GM12878 (cell line): Measurements from ENCODE around the gene HIVEP2. TPM values are rescaled to one million over a fixed set of nuclear protein-coding genes. Genes with fewer than 3 reads are reported as not detected.

Experiments
- ATAC-seq: fragments of 200-7000 bp; cut with Tn5 transposase; 3 replicates; pipeline ENCODE4 v1.9.1; 2020; ENCODE audit warnings: mild to moderate bottlenecking, moderate library complexity
- BruUV-seq: library from RNA; stranded (reverse); fragments of 400-500 nt; replicated peaks from 2 replicates; lab custom pipeline; 2021; lab: Mats Ljungman, UMichigan
- CTCF ChIA-PET: fragments of 300-600 bp; sonication (Branson Sonifier 250); formaldehyde crosslinking; extraction: SDS; loops from one replicate; lab custom pipeline; 2021; ENCODE audit warnings: inconsistent platforms; lab: Yijun Ruan, JAX
- POLR2A ChIA-PET: fragments of 350-600 bp; formaldehyde crosslinking; extraction: SDS; loops from one replicate; lab custom pipeline; 2021; ENCODE audit warnings: inconsistent platforms; lab: Charles Lee
- RAD21 ChIA-PET: fragments of 300-600 bp; sonication (Branson Sonifier 250); formaldehyde crosslinking; loops from one replicate; lab custom pipeline; 2023; ENCODE audit warnings: antibody characterized with exemption; ENCODE audit not compliant: unreplicated experiment; lab: Charles Lee
- SMC1A ChIA-PET: fragments of 300-600 bp; sonication (Branson Sonifier 250); formaldehyde crosslinking; loops from one replicate; lab custom pipeline; 2023; ENCODE audit not compliant: unreplicated experiment, uncharacterized antibody; lab: Charles Lee
- DNase-seq: peaks from one replicate; pipeline ENCODE4 v3.0.0-alpha.2; 2011; ENCODE audit warnings: low read depth, low spot score
- FAIRE-seq: peaks from 3 replicates; lab custom pipeline; 2011; peaks lifted over from hg19 to GRCh38; lab: Jason Lieb, UNC
- H2AFZ ChIP-seq: 2 replicates; pipeline ENCODE4 v1.6.0; 2011; ENCODE audit warnings: low read depth, low read length, control low read depth; ENCODE audit not compliant: control insufficient read depth
- H3K27ac ChIP-seq: 2 replicates; pipeline ENCODE4 v1.5.1; 2011; ENCODE audit warnings: control low read depth; ENCODE audit not compliant: control insufficient read depth, insufficient read depth
- H3K27me3 ChIP-seq, 2 experiments: replicated peaks in 1 of 2; 2 replicates each; pipeline versions ENCODE4 v1.6.0 to v1.6.1; 2011; ENCODE audit warnings: low read length in 1 of 2; ENCODE audit not compliant: control insufficient read depth in 2 of 2, insufficient read depth in 2 of 2
- H3K36me3 ChIP-seq, 2 experiments: 2 replicates each; pipeline ENCODE4 v1.5.1; 2011; ENCODE audit warnings: low read length in 1 of 2; ENCODE audit not compliant: control insufficient read depth in 2 of 2, insufficient read depth in 2 of 2
- H3K4me1 ChIP-seq: 2 replicates; pipeline ENCODE4 v1.6.1; 2011; ENCODE audit warnings: mild to moderate bottlenecking, low read length, moderate library complexity, mixed read lengths; ENCODE audit not compliant: control insufficient read depth, insufficient read depth
- H3K4me2 ChIP-seq: 2 replicates; pipeline ENCODE4 v1.6.0; 2011; ENCODE audit warnings: control low read depth; ENCODE audit not compliant: control insufficient read depth, insufficient read depth
- H3K4me3 ChIP-seq: fragments of 200-600 bp; sonication (generic); 2 replicates; pipeline ENCODE4 v1.5.1; 2016
- H3K79me2 ChIP-seq: 2 replicates; pipeline ENCODE4 v1.6.0; 2011; ENCODE audit warnings: low read length; ENCODE audit not compliant: control insufficient read depth, insufficient read depth
- H3K9ac ChIP-seq: 2 replicates; pipeline ENCODE4 v1.8.0; 2011; ENCODE audit warnings: low read length, control low read depth, mixed read lengths; ENCODE audit not compliant: control insufficient read depth, insufficient read depth
- H3K9me3 ChIP-seq: replicated peaks from 3 replicates; pipeline ENCODE4 v1.5.1; 2011; ENCODE audit warnings: mild to moderate bottlenecking, low read length; ENCODE audit not compliant: control insufficient read depth, insufficient read depth
- H4K20me1 ChIP-seq: 2 replicates; pipeline ENCODE4 v1.6.0; 2011; ENCODE audit not compliant: control insufficient read depth, insufficient read depth
- IRF5 ChIP-seq: fragments of 450-650 bp; IDR thresholded peaks from 2 replicates; pipeline ENCODE4 v1.6.1; 2017; ENCODE audit warnings: borderline replicate concordance
- NFYB ChIP-seq: IDR thresholded peaks from 2 replicates; pipeline ENCODE4 v1.6.1; 2011; ENCODE audit warnings: low read depth, mild to moderate bottlenecking, low read length, improper control_type of control experiment, moderate library complexity; ENCODE audit not compliant: insufficient read depth
- PAX5 ChIP-seq: IDR thresholded peaks from 2 replicates; pipeline ENCODE4 v1.6.1; 2011; ENCODE audit warnings: low read depth, low read length, borderline replicate concordance
- PML ChIP-seq: IDR thresholded peaks from 2 replicates; pipeline ENCODE4 v1.6.1; 2012; ENCODE audit warnings: low read length, inconsistent platforms
- RAD21 ChIP-seq: IDR thresholded peaks from 2 replicates; pipeline ENCODE4 v1.6.1; 2011; ENCODE audit warnings: mild to moderate bottlenecking, low read depth, low read length, moderate library complexity; ENCODE audit not compliant: insufficient read depth
- RAD51 ChIP-seq: fragments of 450-650 bp; IDR thresholded peaks from 2 replicates; pipeline ENCODE4 v1.6.1; 2016; ENCODE audit warnings: moderate library complexity, mild to moderate bottlenecking, inconsistent platforms
- SPI1 ChIP-seq: IDR thresholded peaks from 2 replicates; pipeline ENCODE4 v1.6.1; 2011; ENCODE audit warnings: low read depth, mild to moderate bottlenecking, low read length, moderate library complexity, borderline replicate concordance; ENCODE audit not compliant: insufficient read depth
- SRF ChIP-seq, 2 experiments: IDR thresholded peaks; 2 replicates each; pipeline ENCODE4 v1.6.1; 2011; ENCODE audit warnings: low read depth in 2 of 2, low read length in 2 of 2, mild to moderate bottlenecking in 1 of 2, moderate library complexity in 1 of 2
- TARDBP ChIP-seq: IDR thresholded peaks from 2 replicates; pipeline ENCODE4 v1.6.1; 2016; ENCODE audit warnings: borderline replicate concordance
- TCF12 ChIP-seq: IDR thresholded peaks from 2 replicates; pipeline ENCODE4 v1.6.1; 2011; ENCODE audit warnings: low read depth, mild to moderate bottlenecking, low read length
- ZBED1 ChIP-seq: IDR thresholded peaks from 2 replicates; pipeline ENCODE4 v1.6.1; 2016; ENCODE audit warnings: borderline replicate concordance
- ZNF24 ChIP-seq: fragments of 450-650 bp; IDR thresholded peaks from 2 replicates; pipeline ENCODE4 v1.6.1; 2017; ENCODE audit warnings: antibody characterized with exemption, mild to moderate bottlenecking
- ZZZ3 ChIP-seq: IDR thresholded peaks from 2 replicates; pipeline ENCODE4 v1.6.1; 2011; ENCODE audit warnings: low read depth; ENCODE audit not compliant: control insufficient read depth, insufficient read length
- WGBS: methylation state at CpG from one replicate; pipeline ENCODE4 v1.1.6; 2016; ENCODE audit warnings: low lambda C conversion rate; ENCODE audit not compliant: insufficient replicate concordance, insufficient coverage; ENCODE audit errors: missing lambda C conversion rate; 5-methylcytosine and 5-hydroxymethylcytosine counted together
- in situ Hi-C: fragments of 300-500 bp; cut with MboI; formaldehyde crosslinking; loops from 9 replicates; pipeline ENCODE4 v1.14.3; 2018; ENCODE audit warnings: mixed read lengths
- intact Hi-C: fragments of 100-400 bp; cut with micrococcal nuclease; formaldehyde crosslinking; loops from one replicate; pipeline ENCODE4 v1.14.2; 2022; ENCODE audit not compliant: unreplicated experiment
- polyA plus RNA-seq, 11 experiments: library from polyadenylated mRNA; depleted of rRNA in 4 of 11; unstranded in 6 of 11; stranded (reverse) in 5 of 11; fragments of >200 nt; fragmentation: Nextera tagmentation in 4 of 11; fragmentation: Illumina TruSeq in 1 of 11; extraction: Ambion mirVana in 4 of 11; extraction: Trizol in 1 of 11; gene quantifications; 1 replicate in 1 of 11; 2 replicates in 10 of 11; pipeline versions ENCODE4 v1.2.1 to v1.2.3, GENCODE V29; 2011 to 2016; ENCODE audit warnings: inconsistent platforms in 2 of 11, missing spikeins in 2 of 11, low read depth in 1 of 11
- total RNA-seq, 4 experiments: library from RNA; depleted of rRNA in 3 of 4; stranded (reverse); fragments of >200 nt in 3 of 4; fragmentation: Illumina TruSeq in 1 of 4; extraction: Trizol in 1 of 4; gene quantifications; 2 replicates each; pipeline versions ENCODE4 v1.2.1 to v1.2.3, GENCODE V29; 2013 to 2021
- TF ChIP-seq, protein P1 (sequence below): IDR thresholded peaks from 2 replicates; pipeline ENCODE4 v1.6.1; 2011; ENCODE audit warnings: low read depth, mild to moderate bottlenecking, low read length, moderate library complexity, borderline replicate concordance; ENCODE audit errors: extremely low read depth
- TF ChIP-seq, protein P2 (sequence below): IDR thresholded peaks from 2 replicates; pipeline ENCODE4 v1.6.1; 2011; ENCODE audit warnings: mild to moderate bottlenecking, low read depth, low read length, moderate library complexity; ENCODE audit not compliant: insufficient replicate concordance

The HIVEP2 gene
- total and polyA plus RNA-seq, 10 of the 15 experiments (the other 5 are each of a cell fraction or from before 2014, with no cell fraction given), result 1.2 to 15.7 (median 10.2) TPM

GRCh38 chr6:142861711-142862110, 83.3 kb downstream of the HIVEP2 start:
- CTCF ChIA-PET, result no interaction called here
- peaks cover 50% of the 10 kb centered on the region for H3K79me2 ChIP-seq

DNA sequence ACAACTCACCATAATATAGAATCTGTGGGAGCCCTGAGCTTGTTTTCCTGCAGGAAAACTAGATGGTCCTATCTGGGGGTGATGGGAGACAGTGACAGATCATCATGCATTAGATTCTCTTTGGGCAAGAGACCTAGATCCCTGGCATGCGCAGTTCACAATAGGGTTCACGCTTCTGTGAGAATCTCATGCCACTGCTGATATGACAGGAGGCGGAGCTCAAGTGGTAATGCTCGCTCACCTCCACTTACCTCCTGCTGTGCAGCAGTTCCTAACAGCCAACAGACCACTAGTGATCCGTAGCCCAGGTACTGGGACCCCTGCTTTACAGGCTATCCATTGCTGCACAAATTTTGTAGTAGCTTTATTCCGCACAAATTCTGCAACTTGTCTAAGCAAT, 84.5 kb downstream of the HIVEP2 start:
- POLR2A ChIA-PET, result interaction anchor here (0.6 to 1.1 kb wide), 3 partner anchors 15 to 42 kb away, joined by 3 to 5 read pairs (median 4); no protein-coding TSS in a partner anchor
- H3K9me3 ChIP-seq, result no peaks in the 10 kb centered on the region; the same call in 2 of the 3 replicates
- peaks cover 2 to 3% of the 10 kb centered on the region in 2 experiments; a peak in 2 of 4 replicates for H3K36me3 ChIP-seq
- CTCF ChIA-PET, result interaction anchor here (3.2 kb wide), 1 partner anchor 23 kb away, joined by 12 read pairs; no protein-coding TSS in a partner anchor
- no peak overlapping the region for H3K27ac ChIP-seq
- intact Hi-C loops, result no loop called here
- DNase-seq, result no peak
- no peaks in the 10 kb centered on the region for H4K20me1 ChIP-seq
- no peaks in the 10 kb centered on the region for H3K27me3 ChIP-seq
- H3K4me2 ChIP-seq, result no peak overlapping the region
- 97% methylated on average over 6 of the region's 6 CpGs for WGBS
- no peak for FAIRE-seq
- H3K4me1 ChIP-seq, result peaks cover 22% of the 10 kb centered on the region
- RAD21 ChIA-PET, result interaction anchor here (1.6 to 10.3 kb wide), 3 partner anchors 21 to 47 kb away, joined by 4 to 150 read pairs (median 128); no protein-coding TSS in a partner anchor
- in situ Hi-C loops, result no loop called here
- ATAC-seq, result no peak
- TF ChIP-seq PAX5 (no peak), ZBED1 (no peak), SPI1 (no peak), IRF5 (no peak), RAD51 (no peak), SRF (IDR thresholded peaks at IDR 0.05; ENCODE audit: low read depth in 2 of 2, low read length in 2 of 2) (no peak), TCF12 (no peak), ZZZ3 (no peak), TARDBP (no peak)
- TF ChIP-seq, protein P1, sequence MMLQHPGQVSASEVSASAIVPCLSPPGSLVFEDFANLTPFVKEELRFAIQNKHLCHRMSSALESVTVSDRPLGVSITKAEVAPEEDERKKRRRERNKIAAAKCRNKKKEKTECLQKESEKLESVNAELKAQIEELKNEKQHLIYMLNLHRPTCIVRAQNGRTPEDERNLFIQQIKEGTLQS, result no peak
- TF ChIP-seq, protein P2, sequence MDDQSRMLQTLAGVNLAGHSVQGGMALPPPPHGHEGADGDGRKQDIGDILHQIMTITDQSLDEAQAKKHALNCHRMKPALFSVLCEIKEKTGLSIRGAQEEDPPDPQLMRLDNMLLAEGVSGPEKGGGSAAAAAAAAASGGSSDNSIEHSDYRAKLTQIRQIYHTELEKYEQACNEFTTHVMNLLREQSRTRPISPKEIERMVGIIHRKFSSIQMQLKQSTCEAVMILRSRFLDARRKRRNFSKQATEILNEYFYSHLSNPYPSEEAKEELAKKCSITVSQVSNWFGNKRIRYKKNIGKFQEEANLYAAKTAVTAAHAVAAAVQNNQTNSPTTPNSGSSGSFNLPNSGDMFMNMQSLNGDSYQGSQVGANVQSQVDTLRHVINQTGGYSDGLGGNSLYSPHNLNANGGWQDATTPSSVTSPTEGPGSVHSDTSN, result no peak
- H3K4me3 ChIP-seq, result no peak overlapping the region
- peaks cover 56% of the 10 kb centered on the region for H3K79me2 ChIP-seq
- H2AFZ ChIP-seq, result no peak overlapping the region
- SMC1A ChIA-PET, result interaction anchor here (0.7 to 11.4 kb wide), 5 partner anchors 12 to 694 kb away, joined by 3 to 213 read pairs (median 6); no protein-coding TSS in a partner anchor
- BruUV-seq, result no TSS peak
- no peak overlapping the region for H3K9ac ChIP-seq

More at GRCh38 chr6:142861711-142862110, 83.3 kb downstream of the HIVEP2 start:
- H4K20me1 ChIP-seq, result no peaks in the 10 kb centered on the region
- POLR2A ChIA-PET, result no interaction called here
- H3K9me3 ChIP-seq, result no peaks in the 10 kb centered on the region; the same call in 2 of the 3 replicates
- H2AFZ ChIP-seq, result no peak overlapping the region
- no peak overlapping the region for H3K4me3 ChIP-seq
- BruUV-seq, result no TSS peak
- H3K4me2 ChIP-seq, result no peak overlapping the region
- ATAC-seq (no peak), FAIRE-seq (no peak), DNase-seq (no peak)
- H3K27me3 ChIP-seq, result no peaks in the 10 kb centered on the region
- H3K36me3 ChIP-seq, result peaks cover 2 to 3% of the 10 kb centered on the region in 2 experiments; a peak in 2 of 4 replicates
- WGBS, result 65% methylated on average over 3 of the region's 3 CpGs
- in situ Hi-C loops, result no loop called here
- H3K4me1 ChIP-seq, result peaks cover 11% of the 10 kb centered on the region
- H3K27ac ChIP-seq, result no peak overlapping the region
- no peak for TF ChIP-seq TCF12
- no peak for TF ChIP-seq ZNF24
- TF ChIP-seq PML, result no peak
- TF ChIP-seq NFYB, result no peak
- TF ChIP-seq RAD21, result no peak
- SMC1A ChIA-PET, result interaction anchor here (0.6 to 11.4 kb wide), 3 partner anchors 9 to 35 kb away, joined by 3 to 213 read pairs (median 3); no protein-coding TSS in a partner anchor
- intact Hi-C loops, result no loop called here
- H3K9ac ChIP-seq, result no peak overlapping the region
- RAD21 ChIA-PET, result no interaction called here
